Transverse colon (tissue), 1 donor: ENCODE data around the gene TAPT1.

ENCODE experiments used
- EP300 ChIP-seq: sonication (generic); formaldehyde crosslinking; IDR thresholded peaks from one replicate; pipeline ENCODE4 v1.6.1; 2017; ENCODE audit warnings: antibody characterized with exemption, low read depth
- POLR2A ChIP-seq: fragments of 450-650 bp; IDR thresholded peaks from one replicate; pipeline ENCODE4 v1.6.1; 2016; ENCODE audit warnings: antibody characterized with exemption, mild to moderate bottlenecking, moderate library complexity

- no peak for TF ChIP-seq POLR2A
- TF ChIP-seq EP300 = no peak
Measured at GRCh38 chr4:16118090-16118489, 108.2 kb downstream of the TAPT1 start.
